T-helper 2 cell (primary cell): ENCODE data around the gene DPEP2.
"Not testable (repeated sequence)": the region's sequence is repeated elsewhere in the genome, so short reads cannot be mapped to it uniquely, and the experiment has no call there.

Experiments
- DNase-seq, 5 experiments: peaks; one replicate each; pipeline versions ENCODE4 v3.0.0 to v3.0.0-alpha.2; 2012 to 2022

DPEP2 gene

DNA sequence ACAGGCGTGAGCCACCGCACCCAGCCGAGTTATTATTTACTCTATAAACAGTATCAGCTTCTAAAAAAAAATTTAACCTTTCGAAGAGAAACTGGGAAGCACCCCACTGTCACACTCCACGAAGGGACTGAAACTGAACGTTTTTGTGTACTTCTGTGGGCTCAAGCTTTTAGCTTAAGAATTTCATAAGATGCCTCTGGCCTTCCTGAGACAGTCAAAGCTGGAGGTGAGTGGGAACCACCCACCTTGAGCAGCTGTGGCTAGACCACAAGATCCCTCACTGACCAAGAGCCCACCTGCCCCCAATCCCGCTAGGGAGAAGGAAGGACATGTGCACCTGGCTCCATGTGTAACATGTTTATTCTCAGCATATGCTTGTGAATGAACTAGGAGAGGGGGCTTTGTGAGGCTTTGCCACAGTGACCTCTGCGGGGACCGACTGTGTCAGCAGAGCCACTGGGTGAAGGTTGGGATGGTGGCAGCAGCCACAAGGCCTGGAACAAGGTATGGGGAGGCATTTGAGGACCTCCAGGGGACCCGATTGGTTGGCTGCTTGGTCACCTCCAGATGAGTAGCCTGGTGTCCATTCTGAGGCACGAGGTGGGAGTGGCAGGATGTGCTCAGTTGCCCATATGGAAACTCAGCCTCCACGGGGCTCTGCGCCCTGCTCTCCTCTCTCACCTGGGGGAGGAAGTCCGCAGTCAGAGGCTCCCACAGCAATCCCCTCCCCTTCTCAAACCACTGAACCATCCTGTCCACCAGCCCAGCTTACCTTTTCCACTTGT lies 23.8 kb downstream of the DPEP2 start:
- no peak for DNase-seq

DNA sequence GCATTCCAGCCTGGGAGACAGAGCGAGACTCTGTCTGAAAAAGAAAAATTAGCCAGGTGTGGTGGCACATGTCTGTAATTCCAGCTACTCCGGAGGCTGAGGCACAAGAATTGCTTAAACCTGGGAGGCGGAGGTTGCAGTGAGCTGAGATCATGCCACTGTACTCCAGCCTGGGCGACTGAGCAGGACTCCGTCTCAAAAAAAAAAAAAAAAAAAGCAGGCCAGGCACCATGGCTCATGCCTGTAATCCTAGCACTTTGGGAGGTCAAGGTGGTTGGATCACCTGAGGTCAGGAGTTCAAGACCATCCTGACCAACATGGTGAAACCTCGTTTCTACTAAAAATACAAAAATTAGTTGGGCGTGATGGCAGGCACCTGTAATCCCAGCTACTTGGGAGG lies 27.0 kb downstream of the DPEP2 start:
- not testable (repeated sequence) for DNase-seq

DNA sequence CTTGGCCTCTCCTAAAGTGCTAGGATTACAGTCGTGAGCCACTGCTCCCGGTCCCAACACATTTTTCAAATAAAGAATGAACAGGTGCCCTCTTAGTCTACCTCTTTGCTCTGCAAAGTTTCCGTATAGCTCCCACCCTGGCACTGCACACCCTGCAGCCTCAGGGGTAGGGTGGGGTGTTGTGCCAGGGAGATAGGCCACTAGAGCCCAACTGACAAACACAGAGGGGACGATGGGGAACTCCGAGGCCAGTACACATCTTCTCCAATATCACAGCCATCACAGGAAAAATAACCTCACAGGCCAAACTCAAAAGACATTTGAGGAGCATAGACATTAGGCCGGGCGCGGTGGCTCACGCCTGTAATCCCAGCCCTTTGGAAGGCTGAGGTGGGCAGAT lies 28.2 kb downstream of the DPEP2 start:
- no peak for DNase-seq

DNA sequence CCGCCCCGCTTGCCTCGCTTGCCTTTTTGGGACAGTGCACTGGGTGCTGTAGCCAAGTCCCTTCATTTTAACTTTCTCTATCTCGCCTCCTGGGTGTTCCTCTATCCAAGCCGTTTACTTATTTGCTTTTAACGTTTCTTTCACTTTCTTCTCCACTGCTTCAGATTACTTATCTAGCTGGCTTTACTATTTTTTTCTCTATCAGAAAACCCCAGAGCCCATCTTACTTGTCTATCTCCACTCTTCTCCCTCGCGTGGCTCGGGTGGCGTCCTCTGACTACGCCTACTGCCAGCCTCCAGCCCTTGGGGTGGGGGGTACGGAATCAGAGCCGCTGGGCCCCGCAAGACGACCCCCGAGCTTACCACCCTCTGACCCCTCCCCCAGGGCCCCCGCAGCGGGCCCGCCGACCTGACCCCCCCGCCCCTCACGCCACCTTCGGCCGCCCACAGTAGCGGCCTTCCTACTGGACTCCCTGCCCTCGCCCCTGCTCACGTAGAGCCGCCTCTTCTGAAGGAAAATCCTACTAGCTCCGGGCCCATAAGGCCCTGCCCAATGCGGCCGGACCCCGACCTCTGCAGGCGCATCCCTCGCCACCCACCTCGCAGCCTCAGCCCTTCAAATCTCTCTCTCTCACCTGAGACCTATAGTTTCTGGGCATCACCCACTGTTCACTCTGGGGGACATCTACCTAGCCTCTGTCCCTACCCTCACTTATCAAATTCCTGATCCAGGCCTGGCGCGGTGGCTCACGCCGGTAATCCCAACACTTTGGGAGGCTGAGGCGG lies 29.8 kb downstream of the DPEP2 start:
- peak in 1 of 5 experiments; percentile 42 for DNase-seq

DNA sequence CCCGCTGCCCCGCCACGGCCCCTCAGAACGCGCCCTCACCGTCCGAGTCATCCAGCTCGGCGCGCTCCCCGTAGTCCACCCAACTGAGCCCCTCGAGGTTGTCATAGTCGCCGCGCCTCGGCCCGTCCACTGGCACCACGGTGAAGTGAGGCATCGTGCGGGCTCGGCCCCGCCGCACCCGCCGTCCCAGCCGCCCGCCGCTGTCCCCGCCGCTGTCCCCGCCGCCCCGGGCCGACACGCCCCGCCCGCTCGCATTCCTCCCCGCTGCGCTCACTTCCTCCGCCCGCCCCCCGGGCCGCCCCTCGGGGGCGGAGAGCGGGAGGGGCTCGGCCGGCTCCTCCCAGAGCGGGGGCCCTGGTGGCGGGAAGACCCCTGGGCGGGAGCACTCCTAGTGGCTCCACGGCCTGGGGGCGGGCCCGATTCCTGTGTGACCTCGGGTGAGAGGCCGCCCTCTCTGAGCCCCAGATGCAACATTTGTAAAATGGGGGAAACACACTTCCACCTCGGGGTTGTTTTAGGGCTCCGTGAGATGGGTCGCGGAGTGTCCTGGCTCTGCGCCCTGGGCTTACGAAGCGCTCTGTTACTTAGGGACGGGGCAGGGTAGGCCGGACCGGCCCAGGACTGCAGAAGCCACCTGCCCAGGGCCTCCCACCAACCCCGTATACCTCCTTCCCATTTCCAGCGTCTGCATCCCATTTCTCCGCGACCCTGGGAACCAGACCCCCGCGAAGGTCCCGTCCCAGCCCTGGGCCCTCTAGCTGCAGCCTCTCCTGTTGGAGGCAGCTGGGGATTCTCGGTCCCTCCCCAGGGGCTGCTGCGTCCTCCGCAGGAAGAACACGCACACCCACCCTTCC lies 30.7 kb downstream of the DPEP2 start, which contains the start of gene SLC12A4:
Gene SLC12A4, minus strand, starts transcription at position 238 of the 854 bp plus-strand sequence. Its CDS starts 84 bp downstream, at position 154.
- peak; percentile 75 to 92 (median 80) for DNase-seq

- DNase-seq = peak in 3 of 5 experiments; percentile 12 to 37 (median 24)
Measured at GRCh38 chr16:67967958-67968399, 31.3 kb downstream of the DPEP2 start.

DNA sequence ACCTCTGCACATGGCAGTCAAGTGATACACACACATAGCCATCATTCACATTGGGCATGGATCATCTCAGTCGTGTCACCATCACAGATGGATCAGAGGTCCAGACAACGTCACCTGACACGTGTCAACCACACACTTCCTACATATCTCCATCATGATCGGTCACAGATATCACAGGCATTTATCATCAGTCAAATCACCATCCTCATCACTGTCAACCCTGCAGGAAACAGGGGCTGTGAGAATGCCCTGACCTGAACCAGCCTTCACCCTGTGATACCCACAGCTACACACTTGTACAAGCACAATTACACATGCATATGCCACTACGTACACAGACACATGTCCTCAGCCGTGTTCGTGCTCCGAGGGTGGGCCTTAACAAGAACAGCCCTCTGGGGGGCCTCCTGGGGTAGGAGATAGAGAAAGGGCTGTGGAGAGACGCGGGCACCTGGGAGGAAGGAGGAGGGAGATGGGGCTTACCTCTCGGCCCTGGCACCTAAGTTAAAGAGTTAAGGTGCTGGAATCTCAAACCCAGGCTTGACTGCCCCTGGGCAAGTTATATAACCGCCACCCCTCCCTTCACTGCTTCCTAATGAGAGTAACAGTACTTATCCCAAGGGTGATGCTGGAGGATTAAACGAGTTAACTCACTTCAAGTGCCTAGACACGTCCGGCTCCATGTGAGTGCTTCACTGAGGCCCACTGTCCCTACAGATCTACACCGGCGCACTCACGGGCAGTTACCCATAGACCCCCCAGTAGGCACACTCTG lies 31.9 kb downstream of the DPEP2 start:
- peak in 2 of 5 experiments; percentile 22 to 79 for DNase-seq

GRCh38 chr16:67966549-67967182 lies 32.6 kb downstream of the DPEP2 start:
- DNase-seq = no peak

DNA sequence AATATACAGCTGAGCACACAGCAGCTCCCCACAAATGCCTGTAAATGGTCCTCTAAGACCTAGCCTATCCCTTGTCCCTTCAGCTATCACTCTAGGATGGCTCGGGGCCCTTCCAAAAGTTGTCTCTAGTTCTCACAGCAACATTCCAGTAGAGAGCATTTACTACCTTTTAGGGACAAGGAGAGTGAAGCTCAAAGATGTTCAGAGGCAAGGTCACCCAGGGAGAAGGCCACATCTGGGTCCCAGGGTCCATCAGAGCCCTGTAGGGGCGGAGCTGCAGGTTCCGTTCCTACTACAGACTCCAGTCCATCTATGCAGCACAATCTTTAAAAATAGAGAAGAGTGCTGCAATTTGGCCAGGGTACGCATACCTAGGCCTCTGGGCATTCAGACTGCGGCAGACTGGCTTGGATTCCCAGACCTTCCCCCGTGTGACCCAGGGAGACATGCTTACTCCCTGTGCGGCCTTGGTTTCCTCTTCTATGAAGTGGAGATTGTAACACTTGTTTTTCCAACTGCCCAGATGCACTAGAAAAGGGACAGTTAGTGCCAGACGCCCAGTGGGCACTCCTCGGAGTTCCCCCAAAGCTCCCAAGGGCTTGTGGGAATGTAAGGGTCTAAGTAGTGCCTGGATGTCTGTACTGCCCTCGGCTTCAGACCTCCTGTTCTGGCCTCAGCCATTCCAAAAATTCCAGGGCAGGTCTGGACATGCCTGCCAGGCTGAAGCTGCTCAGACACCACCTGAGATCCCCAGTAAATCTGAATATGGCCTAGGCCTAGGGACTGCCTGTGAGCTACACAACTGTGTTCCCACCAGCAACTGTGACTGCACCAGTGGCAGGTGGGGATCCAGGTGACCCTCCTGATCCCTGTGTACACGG lies 33.4 kb downstream of the DPEP2 start:
- DNase-seq = no peak

DNA sequence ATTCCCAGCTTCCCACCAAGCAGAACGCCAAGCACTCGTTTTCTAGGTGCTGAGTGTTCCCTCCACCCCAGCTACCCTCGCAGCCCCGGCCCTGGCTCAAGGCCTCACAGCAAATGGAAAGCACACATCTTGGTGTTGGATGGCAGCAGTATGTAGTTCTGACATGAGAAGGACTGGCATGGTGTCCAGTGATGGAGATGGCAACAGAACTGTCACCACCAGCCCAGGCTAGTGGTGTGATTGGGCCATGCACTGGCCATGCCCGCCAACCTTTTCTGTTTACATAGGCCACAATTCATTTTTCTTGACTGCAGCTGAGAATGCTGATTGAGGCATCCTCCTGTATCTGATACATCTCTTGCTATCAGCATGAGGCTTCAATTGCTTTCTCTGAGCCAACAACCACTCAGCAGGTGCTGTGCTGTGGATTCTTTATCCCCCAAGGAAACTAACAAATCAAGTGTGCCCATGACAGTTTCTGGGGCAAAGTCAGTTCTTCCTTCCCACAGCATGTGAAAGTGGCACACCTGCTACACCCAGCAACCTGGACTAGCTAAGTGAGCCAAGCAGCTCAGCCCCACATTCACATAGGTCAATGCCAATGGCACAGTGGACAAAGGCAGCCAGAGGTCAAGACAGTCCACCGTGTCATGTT lies 34.7 kb downstream of the DPEP2 start:
- DNase-seq = no peak

DNA sequence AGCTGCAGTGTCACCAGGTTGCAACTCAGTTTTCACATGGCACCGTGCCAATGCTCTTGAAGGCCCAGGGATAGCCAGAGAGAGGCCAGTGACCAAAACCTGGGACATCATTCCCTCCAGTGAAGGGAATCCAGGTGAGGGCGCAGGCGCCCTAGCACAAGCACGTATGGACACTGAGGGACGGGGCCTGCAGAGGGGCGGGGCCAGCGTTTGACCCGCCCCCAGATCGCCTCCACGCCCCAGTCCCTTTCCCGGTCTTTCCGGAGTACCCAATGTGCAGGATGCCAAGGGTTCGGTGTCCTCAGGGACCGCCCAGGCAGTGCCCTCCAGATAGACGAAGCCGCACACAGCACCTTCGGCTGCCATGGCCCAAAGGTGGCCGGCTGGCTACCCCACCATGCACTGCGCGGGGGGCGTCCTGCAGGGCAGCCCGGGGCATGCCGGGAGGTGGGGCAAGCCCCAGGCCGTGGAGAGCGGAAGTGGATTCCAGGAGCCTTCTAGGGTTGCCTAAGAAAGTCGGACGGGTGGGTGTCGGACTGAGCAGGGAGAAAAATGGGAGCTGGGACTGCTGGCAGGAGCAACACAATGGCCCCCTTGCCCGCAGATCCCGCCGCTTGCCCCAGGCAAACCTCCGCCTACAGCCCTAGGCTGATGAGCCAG lies 35.5 kb downstream of the DPEP2 start:
- no peak for DNase-seq

DNA sequence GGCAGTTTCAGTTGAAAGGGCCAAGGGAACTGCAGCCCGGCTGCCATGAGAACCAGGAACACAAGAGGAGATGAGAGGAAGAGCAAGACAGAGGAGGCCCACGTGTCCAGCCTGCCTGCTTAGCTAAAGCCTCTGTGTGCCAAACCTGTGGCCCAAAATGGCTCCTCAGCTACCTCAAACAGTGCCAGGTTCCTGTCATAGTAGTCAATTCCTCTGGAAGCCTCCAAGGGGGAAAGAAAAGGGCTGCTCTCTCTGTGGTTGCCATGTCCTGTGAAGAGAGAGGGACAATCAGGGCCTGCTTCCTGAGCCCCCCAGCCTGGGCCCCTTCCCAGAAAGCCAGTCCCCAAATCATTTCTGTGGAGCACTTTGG lies 36.0 kb downstream of the DPEP2 start:
- no peak for DNase-seq

- DNase-seq = no peak
Measured at GRCh38 chr16:67962135-67962534, 37.1 kb downstream of the DPEP2 start.

DNA sequence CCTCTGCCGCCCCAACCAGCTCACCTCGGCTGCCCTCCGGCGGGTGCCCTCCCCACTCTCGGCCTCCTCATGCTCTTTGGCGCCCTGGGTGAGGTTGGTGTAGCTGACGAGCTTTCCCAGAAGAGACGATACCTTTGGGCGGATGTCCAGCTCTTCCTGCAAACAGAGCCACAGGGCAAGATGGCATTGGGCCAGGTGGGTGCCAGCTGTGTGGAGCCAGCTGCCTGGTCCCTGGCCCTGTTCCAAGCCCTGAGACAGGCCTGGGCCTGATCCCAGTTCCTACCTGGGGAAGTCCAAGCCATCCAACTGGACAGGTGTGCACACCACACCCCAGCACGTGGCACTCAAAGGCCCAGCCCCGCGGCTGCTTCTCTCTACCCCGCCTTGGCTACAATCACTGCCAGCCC lies 37.7 kb downstream of the DPEP2 start:
- DNase-seq = no peak

DNA sequence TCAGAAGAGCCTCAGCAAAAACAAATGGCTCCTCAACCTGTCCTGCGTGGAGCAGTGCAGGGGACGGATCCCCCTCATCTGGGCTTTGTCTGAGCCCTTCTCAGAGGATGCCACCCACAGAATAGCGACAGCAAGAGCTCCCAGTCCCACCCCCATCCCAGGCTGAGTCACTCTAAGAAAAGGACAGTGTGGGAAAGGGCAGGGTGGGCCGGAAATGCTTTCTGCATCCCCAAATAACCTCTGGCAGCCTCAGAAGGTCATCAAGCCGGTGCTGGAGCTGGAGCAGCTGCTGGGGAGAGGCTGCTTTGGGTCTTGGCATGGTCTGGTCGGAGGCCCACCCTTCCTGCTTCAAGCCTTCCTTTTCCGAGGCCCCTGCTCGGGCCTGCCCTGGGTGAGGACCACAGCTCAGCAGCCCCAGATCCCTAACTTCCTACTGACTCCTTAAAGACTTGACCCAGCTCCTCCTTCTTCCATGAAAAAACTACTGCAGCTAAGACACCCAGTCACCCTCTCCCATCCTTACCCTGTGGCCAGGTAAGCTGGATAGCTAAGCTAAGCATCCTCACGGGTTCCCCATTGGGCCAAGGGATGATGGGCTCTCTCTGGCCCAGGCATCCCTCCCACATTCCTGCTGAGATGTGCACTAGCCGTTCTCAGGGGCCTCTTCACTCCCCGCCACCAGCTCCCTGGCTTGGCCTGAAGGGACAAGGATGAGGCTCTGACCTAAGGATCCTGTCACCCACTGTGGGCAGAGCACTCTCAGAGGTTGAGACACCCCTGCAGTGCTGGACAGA lies 39.6 kb downstream of the DPEP2 start:
- no peak for DNase-seq

DNA sequence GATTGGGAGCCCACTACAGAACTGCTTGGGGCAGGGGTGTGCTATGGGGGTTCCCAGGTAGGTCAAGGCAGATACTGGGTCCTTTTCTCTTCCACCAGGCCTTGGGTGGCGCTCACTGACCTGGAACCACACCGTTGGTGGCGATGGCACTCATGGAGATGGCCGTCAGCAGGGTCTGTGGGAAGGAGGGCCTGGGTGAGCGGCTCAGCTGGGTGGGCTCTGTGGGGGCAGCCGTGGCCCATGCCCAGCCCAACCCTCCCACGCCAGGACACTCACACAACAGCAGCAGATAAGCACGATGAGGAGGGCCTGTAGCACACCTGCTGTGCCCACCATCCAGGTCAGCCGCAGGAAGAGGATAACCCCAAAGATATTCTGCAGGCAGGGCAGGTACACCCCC lies 41.7 kb downstream of the DPEP2 start:
- DNase-seq = no peak

- no peak for DNase-seq
Measured at GRCh38 chr16:67954421-67955196, 44.7 kb downstream of the DPEP2 start.
